ENCODE results near the gene SLIT3. TPM values are rescaled to one million over a fixed set of nuclear protein-coding genes. Genes with fewer than 3 reads are reported as not detected.

The SLIT3 gene
- total and polyA plus RNA-seq, 2 experiments from 2014 or later = 0.59 to 0.71 TPM

GRCh38 chr5:169182797-169183196, 118.1 kb downstream of the SLIT3 start (continued):
- TF ChIP-seq, protein P1, sequence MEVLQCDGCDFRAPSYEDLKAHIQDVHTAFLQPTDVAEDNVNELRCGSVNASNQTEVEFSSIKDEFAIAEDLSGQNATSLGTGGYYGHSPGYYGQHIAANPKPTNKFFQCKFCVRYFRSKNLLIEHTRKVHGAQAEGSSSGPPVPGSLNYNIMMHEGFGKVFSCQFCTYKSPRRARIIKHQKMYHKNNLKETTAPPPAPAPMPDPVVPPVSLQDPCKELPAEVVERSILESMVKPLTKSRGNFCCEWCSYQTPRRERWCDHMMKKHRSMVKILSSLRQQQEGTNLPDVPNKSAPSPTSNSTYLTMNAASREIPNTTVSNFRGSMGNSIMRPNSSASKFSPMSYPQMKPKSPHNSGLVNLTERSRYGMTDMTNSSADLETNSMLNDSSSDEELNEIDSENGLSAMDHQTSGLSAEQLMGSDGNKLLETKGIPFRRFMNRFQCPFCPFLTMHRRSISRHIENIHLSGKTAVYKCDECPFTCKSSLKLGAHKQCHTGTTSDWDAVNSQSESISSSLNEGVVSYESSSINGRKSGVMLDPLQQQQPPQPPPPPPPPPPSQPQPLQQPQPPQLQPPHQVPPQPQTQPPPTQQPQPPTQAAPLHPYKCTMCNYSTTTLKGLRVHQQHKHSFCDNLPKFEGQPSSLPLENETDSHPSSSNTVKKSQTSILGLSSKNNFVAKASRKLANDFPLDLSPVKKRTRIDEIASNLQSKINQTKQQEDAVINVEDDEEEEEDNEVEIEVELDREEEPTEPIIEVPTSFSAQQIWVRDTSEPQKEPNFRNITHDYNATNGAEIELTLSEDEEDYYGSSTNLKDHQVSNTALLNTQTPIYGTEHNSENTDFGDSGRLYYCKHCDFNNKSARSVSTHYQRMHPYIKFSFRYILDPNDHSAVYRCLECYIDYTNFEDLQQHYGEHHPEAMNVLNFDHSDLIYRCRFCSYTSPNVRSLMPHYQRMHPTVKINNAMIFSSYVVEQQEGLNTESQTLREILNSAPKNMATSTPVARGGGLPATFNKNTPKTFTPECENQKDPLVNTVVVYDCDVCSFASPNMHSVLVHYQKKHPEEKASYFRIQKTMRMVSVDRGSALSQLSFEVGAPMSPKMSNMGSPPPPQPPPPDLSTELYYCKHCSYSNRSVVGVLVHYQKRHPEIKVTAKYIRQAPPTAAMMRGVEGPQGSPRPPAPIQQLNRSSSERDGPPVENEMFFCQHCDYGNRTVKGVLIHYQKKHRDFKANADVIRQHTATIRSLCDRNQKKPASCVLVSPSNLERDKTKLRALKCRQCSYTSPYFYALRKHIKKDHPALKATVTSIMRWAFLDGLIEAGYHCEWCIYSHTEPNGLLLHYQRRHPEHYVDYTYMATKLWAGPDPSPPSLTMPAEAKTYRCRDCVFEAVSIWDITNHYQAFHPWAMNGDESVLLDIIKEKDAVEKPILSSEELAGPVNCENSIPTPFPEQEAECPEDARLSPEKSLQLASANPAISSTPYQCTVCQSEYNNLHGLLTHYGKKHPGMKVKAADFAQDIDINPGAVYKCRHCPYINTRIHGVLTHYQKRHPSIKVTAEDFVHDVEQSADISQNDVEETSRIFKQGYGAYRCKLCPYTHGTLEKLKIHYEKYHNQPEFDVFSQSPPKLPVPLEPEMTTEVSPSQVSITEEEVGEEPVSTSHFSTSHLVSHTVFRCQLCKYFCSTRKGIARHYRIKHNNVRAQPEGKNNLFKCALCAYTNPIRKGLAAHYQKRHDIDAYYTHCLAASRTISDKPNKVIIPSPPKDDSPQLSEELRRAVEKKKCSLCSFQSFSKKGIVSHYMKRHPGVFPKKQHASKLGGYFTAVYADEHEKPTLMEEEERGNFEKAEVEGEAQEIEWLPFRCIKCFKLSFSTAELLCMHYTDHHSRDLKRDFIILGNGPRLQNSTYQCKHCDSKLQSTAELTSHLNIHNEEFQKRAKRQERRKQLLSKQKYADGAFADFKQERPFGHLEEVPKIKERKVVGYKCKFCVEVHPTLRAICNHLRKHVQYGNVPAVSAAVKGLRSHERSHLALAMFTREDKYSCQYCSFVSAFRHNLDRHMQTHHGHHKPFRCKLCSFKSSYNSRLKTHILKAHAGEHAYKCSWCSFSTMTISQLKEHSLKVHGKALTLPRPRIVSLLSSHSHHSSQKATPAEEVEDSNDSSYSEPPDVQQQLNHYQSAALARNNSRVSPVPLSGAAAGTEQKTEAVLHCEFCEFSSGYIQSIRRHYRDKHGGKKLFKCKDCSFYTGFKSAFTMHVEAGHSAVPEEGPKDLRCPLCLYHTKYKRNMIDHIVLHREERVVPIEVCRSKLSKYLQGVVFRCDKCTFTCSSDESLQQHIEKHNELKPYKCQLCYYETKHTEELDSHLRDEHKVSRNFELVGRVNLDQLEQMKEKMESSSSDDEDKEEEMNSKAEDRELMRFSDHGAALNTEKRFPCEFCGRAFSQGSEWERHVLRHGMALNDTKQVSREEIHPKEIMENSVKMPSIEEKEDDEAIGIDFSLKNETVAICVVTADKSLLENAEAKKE (CRISPR knock-in tag; IDR thresholded peaks at IDR 0.05) = no peak
- TF ChIP-seq CREB1 (CRISPR knock-in tag; IDR thresholded peaks at IDR 0.05; ENCODE audit: low read depth) (no peak), POLR2AphosphoS5 (IDR thresholded peaks at IDR 0.05; ENCODE audit: low read depth) (no peak)

GRCh38 chr5:169181814-169182213, 119.1 kb downstream of the SLIT3 start:
- Mint-ChIP-seq H3K4me1 (peaks cover 22% of the 10 kb centered on the region; the same call in 2 of the 3 replicates), H3K9me3 (no peaks in the 10 kb centered on the region), H3K27ac (no peak overlapping the region), H3K36me3 (ENCODE audit: low read depth) (no peaks in the 10 kb centered on the region), H3K27me3 (ENCODE audit: insufficient read depth, low read depth, poor library complexity) (peaks cover 2% of the 10 kb centered on the region), H3K4me3 (no peak overlapping the region)
- H3F3A ChIP-seq (replicated peaks; ENCODE audit: low read depth) = no peaks in the 10 kb centered on the region
- H4K20me1 ChIP-seq (replicated peaks; ENCODE audit: insufficient read depth) = no peaks in the 10 kb centered on the region
- no peaks in the 10 kb centered on the region for H3K79me2 ChIP-seq (replicated peaks; ENCODE audit: insufficient read depth)
- TF ChIP-seq EZH2 (IDR thresholded peaks at IDR 0.05; ENCODE audit: low read depth, unreplicated experiment) (no peak), EZH2phosphoT487 (IDR thresholded peaks at IDR 0.05; ENCODE audit: unreplicated experiment) (no peak)
- TF ChIP-seq, protein P2, sequence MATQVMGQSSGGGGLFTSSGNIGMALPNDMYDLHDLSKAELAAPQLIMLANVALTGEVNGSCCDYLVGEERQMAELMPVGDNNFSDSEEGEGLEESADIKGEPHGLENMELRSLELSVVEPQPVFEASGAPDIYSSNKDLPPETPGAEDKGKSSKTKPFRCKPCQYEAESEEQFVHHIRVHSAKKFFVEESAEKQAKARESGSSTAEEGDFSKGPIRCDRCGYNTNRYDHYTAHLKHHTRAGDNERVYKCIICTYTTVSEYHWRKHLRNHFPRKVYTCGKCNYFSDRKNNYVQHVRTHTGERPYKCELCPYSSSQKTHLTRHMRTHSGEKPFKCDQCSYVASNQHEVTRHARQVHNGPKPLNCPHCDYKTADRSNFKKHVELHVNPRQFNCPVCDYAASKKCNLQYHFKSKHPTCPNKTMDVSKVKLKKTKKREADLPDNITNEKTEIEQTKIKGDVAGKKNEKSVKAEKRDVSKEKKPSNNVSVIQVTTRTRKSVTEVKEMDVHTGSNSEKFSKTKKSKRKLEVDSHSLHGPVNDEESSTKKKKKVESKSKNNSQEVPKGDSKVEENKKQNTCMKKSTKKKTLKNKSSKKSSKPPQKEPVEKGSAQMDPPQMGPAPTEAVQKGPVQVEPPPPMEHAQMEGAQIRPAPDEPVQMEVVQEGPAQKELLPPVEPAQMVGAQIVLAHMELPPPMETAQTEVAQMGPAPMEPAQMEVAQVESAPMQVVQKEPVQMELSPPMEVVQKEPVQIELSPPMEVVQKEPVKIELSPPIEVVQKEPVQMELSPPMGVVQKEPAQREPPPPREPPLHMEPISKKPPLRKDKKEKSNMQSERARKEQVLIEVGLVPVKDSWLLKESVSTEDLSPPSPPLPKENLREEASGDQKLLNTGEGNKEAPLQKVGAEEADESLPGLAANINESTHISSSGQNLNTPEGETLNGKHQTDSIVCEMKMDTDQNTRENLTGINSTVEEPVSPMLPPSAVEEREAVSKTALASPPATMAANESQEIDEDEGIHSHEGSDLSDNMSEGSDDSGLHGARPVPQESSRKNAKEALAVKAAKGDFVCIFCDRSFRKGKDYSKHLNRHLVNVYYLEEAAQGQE (IDR thresholded peaks at IDR 0.05; ENCODE audit: unreplicated experiment) = no peak
- TF ChIP-seq, protein P3, sequence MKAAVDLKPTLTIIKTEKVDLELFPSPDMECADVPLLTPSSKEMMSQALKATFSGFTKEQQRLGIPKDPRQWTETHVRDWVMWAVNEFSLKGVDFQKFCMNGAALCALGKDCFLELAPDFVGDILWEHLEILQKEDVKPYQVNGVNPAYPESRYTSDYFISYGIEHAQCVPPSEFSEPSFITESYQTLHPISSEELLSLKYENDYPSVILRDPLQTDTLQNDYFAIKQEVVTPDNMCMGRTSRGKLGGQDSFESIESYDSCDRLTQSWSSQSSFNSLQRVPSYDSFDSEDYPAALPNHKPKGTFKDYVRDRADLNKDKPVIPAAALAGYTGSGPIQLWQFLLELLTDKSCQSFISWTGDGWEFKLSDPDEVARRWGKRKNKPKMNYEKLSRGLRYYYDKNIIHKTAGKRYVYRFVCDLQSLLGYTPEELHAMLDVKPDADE (IDR thresholded peaks at IDR 0.05) = no peak
- no peaks in the 10 kb centered on the region for H3K27me3 ChIP-seq (ENCODE audit: insufficient read depth)
- ATAC-seq = no peak
- peaks cover 3% of the 10 kb centered on the region; the same call in 1 of the 2 replicates for H3K9me2 ChIP-seq (ENCODE audit: insufficient read depth)
- no peak overlapping the region for H2AFZ ChIP-seq
- no peak overlapping the region for H3K4me2 ChIP-seq
- no peak overlapping the region for H3K27ac ChIP-seq (ENCODE audit: low read depth)
- no peaks in the 10 kb centered on the region for H3K36me3 ChIP-seq (ENCODE audit: insufficient read depth)
- peaks cover 11% of the 10 kb centered on the region; the same call in 1 of the 2 replicates for H3K4me1 ChIP-seq (ENCODE audit: insufficient read depth)
- H3K4me3 ChIP-seq = no peak overlapping the region
- DNase-seq (ENCODE audit: low spot score) = no peak

Measured in GM23338 (cell line).